GM10248 (cell line): Measurements from ENCODE around the gene PADI1.

ENCODE experiments used
- CTCF ChIA-PET: fragments of 300-600 bp; sonication (Branson Sonifier 250); formaldehyde crosslinking; extraction: SDS; loops from one replicate; lab custom pipeline; 2021; ENCODE audit warnings: antibody characterized with exemption; lab: Yijun Ruan, JAX
- POLR2A ChIA-PET: fragments of 350-650 bp; sonication (Branson Sonifier 250); formaldehyde crosslinking; extraction: SDS; loops from one replicate; lab custom pipeline; 2020; ENCODE audit warnings: antibody characterized with exemption; lab: Yijun Ruan, JAX
- DNase-seq: peaks from one replicate; pipeline ENCODE4 v3.0.0; 2012; ENCODE audit errors: extremely low spot score
- TF ChIP-seq, protein P1 (sequence below): IDR thresholded peaks from 2 replicates; pipeline ENCODE4 v1.5.1; 2012; ENCODE audit warnings: mild to moderate bottlenecking, low read depth; ENCODE audit errors: extremely low read depth, missing control alignments, control extremely low read depth

Gene PADI1

DNA sequence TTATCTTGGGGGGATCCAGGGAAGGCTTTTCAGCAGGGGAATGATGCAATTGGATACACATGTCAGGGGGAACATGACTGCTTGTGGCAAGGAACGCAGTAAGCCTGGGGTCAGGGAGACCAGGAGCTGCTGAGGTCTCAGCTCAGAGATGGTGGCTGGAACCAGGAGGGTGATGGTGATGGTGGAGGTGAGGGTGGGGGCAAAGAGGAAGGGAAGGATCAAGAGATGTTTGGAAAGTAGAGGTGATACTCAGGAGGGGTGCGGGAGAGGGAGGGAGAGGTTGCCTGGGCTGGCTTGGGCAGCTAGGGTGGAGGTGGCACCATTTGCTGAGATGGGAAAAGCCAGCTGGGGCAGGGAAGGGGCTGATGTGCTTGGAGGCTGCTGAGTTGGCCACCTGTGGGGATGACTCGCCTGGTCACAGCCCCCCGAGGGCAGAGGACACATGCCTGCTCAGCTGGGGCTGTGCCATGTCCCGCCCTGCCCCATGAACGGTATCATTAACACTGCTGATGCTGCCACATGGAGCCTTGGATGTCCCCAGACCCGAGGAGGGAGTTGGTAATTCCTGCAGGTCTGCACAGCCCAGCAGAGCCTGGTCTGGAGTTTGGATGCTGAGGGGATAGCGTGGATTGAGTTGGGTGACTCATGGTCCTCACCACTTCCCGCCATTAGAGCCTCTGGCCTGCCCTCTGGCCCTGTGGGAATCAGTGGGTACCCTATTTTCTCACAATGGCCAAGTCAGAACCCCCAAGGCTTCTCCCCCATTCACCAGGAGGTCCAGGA lies 6.3 kb upstream of the PADI1 start:
- ChIA-PET POLR2A (no interaction called here), CTCF (interaction anchor here (1.8 to 2.5 kb wide), 2 partner anchors 14 to 39 kb away, joined by 4 to 8 read pairs; no protein-coding TSS in a partner anchor)
- TF ChIP-seq, protein P1, sequence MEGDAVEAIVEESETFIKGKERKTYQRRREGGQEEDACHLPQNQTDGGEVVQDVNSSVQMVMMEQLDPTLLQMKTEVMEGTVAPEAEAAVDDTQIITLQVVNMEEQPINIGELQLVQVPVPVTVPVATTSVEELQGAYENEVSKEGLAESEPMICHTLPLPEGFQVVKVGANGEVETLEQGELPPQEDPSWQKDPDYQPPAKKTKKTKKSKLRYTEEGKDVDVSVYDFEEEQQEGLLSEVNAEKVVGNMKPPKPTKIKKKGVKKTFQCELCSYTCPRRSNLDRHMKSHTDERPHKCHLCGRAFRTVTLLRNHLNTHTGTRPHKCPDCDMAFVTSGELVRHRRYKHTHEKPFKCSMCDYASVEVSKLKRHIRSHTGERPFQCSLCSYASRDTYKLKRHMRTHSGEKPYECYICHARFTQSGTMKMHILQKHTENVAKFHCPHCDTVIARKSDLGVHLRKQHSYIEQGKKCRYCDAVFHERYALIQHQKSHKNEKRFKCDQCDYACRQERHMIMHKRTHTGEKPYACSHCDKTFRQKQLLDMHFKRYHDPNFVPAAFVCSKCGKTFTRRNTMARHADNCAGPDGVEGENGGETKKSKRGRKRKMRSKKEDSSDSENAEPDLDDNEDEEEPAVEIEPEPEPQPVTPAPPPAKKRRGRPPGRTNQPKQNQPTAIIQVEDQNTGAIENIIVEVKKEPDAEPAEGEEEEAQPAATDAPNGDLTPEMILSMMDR, result no peak
- DNase-seq, result no peak

DNA sequence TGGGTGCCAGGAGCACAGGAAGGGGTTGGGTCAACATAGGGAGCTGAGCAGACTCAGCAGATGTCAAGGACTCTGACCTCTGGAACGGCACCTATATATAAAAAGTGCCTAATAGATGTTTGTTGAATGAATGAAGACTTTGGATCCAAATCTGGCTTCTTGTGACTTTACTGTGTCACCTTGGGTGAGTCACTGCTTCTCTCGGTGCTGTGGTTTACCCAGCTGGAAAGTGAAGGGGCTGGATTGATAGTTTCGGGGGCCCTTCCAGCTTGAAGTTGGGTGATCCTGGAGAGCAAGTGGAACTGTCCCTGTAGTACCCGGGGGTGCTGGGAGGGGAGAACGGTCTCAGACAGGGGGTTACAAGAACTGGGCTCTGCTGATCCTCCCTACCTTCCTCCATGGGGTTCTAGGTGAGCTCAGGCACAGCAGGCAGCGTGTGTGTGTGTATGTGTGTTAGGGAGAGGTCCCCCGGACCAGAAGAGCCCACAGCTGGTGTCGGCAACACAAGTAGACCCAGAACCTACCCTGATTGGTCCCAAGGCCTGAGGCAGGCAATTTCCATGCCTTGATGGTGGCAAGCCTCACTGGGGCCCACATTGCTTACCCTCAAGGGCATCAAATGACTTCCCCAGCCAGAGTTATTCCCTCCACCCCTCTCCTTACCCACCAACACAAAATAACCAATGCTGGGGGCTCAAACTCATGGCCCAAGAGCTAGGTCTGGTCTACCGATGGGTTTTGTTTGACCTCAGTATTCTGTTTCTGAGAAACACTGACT lies 5.5 kb upstream of the PADI1 start:
- TF ChIP-seq, protein P1, result no peak
- ChIA-PET POLR2A (no interaction called here), CTCF (interaction anchor here (1.8 to 2.5 kb wide), 2 partner anchors 13 to 38 kb away, joined by 4 to 8 read pairs; no protein-coding TSS in a partner anchor)
- DNase-seq, result no peak

DNA sequence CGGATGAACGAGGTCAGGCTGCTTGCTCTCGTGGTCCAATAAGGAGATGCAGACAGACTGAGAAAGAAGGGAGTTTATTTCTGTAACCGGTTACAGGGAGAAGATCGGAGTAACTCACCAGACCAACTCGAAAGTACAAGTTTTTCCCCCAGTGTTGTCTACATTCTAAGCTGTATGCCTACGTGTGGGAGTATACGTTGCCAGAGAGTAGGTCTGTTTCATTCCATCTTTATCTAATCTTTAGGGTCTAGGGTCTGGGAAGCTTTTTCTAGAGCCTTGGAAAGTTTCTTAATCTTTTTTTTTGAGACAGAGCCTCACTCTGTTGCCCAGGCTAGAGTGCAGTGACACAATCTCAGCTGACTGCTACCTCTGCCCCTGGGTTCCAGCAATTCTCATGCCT lies 4.7 kb upstream of the PADI1 start:
- TF ChIP-seq, protein P1, result no peak
- CTCF ChIA-PET, result interaction anchor here (1.2 to 2.5 kb wide), 3 partner anchors 12 to 74 kb away, joined by 3 to 8 read pairs (median 4); no protein-coding TSS in a partner anchor
- no peak for DNase-seq
- POLR2A ChIA-PET, result no interaction called here

DNA sequence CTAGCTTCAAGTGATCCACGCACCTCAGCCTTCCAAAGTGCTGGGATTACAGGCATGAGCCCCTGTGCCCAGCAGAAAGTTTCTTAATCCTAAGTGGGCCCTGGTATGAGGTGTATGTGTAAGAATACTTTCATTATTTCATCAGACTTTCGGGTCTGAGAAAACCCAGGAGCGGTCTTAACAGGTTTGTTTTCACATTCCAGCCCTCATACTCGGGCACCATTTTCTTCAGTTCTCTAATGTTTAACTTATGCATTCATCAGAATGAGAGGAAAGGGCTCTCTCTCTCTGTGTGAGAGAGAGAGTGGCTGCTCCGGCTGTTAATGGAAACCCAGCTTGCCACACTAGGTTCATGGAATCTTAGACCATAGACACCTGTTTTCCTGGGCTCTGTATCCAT lies 4.2 kb upstream of the PADI1 start:
- TF ChIP-seq, protein P1, result no peak
- CTCF ChIA-PET, result interaction anchor here (1.2 kb wide), 1 partner anchor 75 kb away, joined by 3 read pairs; no protein-coding TSS in a partner anchor
- no peak for DNase-seq
- POLR2A ChIA-PET, result no interaction called here

DNA sequence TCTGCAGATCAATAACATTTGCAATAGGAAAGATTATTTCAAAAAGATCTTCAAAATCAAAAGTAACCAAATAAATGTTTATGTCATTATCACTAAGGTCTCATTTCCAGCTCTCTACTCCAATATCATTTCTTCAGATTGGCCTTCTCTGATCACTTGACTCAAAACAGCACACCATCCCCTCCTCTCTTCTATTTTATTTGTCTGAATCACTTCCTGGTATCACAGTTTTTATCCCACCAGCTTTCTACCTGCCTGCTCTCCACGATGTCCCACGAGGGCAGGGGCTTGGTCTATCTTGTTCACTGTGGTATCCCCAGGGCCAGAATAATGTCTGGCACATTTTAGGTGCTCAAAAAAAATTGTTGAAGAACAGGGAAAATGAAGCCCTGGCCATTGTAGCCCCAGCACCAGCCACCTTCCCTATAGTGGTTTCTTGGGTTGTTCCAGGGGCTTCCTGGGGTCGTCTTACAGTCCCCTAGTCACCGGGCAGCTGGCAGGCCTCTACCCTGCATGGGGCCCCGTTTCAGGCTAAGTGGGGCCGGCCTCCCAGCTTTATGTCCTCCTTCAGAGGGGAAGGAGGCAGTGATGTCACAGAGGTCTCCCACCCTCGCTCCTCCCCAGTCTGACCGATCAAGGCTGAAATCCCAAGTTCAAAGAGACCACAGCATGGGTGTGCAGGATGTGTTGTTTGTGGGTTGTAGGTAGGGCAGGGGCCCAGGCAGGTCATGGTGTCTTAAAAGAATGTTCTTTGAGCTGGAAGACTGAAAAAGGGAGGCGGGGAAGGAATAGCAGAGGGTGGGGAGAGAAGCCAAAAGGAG lies 3.5 kb upstream of the PADI1 start:
- no peak for DNase-seq
- TF ChIP-seq, protein P1, result no peak
- CTCF ChIA-PET, result interaction anchor here (1.2 kb wide), 1 partner anchor 75 kb away, joined by 3 read pairs; no protein-coding TSS in a partner anchor
- POLR2A ChIA-PET, result no interaction called here

DNA sequence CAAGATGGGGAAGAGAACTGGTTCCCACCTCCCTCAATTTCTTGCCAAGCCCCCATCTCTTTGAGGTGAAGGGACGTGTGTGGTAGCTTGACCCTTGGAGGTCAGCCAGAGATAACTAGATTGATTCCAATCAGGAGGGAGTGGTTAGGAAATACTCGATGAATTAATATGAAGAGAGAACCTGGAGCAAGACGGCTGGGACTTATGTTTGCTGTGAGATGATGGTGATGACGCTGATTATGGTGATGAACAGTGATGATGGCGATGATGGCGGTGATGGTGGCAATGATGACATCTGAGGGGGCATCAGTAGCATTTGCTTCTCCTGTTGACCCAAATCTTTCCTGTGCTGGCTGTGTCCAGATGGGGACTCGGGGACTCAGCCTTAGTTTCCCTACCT lies 724 bp downstream of the PADI1 start:
- ChIA-PET POLR2A (no interaction called here), CTCF (no interaction called here)
- DNase-seq, result no peak
- TF ChIP-seq, protein P1, result no peak
